Heart left ventricle (tissue), 13 donors: ENCODE measurements around the gene RALGAPA2.

Experiments
- CTCF ChIP-seq, 12 donors: fragments of 200-600 bp; sonication (generic) in 4 of 12; IDR thresholded peaks; one replicate each; pipeline versions ENCODE4 v1.5.0 to v1.8.0; 2018 to 2022; ENCODE audit warnings: antibody characterized with exemption in 12 of 12, mild to moderate bottlenecking in 5 of 12
- POLR2A ChIP-seq, 2 donors: fragments of 450-650 bp; IDR thresholded peaks; one replicate each; pipeline ENCODE4 v1.6.1; 2017; ENCODE audit warnings: antibody characterized with exemption in 2 of 2, mild to moderate bottlenecking in 2 of 2, moderate library complexity in 2 of 2
- donor health status: ischemic (EF 13 %, LVEDD 7.1; RV severe dilation, severe dysfunction).
- donor health status: DM: no; HTN: yes; CAD: no.
- donor health status: DM: no; HTN: no; CAD: no.
- donor health status: ischemic (EF 25% LVEDD 6.9; RV normal size, moderate dysfunction).
- donor health status: ischemic (EF 25% LVEDD 5.7; RV mildly dilated, moderate dysfunction).
- donor health status: ischemic (EF 35%, LVEDD 5.7; RV mildly dilated, moderate dysfunction).
- donor health status: nonischemic (EF 11% LVEDD 7.7; RV severe dilation, severe dysfunction).
- donor health status: DM: yes; HTN: yes; CAD: no.
- donor health status: PGD.
- donor health status: ischemic (EF 29% LVEDD 5.4; RV normal size, mild dysfunction).
- donor health status: nonischemic (EF 23%, LVEDD 6.1; RV moderate dilation, normal function).

GRCh38 chr20:20529597-20529996 lies 182.8 kb downstream of the RALGAPA2 start:
- TF ChIP-seq CTCF (IDR thresholded peaks at IDR 0.05) = no peak
- no peak for TF ChIP-seq POLR2A (IDR thresholded peaks at IDR 0.05)
